ENCODE measurements around the gene SREBF1.

- TF ChIP-seq CTCF (conservative IDR thresholded peaks at IDR 0.05 in 1 of 2, IDR thresholded peaks at IDR 0.05 in 1 of 2; ENCODE audit: extremely low read depth in 1 of 2, insufficient read depth in 1 of 2, low read depth in 1 of 2, low read length in 2 of 2): no peak
- TF ChIP-seq EZH2 (IDR thresholded peaks at IDR 0.05; ENCODE audit: borderline replicate concordance, low read length): no peak
These were observed 19.6 kb upstream of the SREBF1 start for GRCh38 chr17:17856386-17856785.

Measured in mammary epithelial cell (primary cell).